Activated effector memory CD4-positive, alpha-beta T cell treated with Interleukin-2 at 50 U/mL for 16 hours (primary cell): ENCODE measurements around the gene PRKAR1B.

ENCODE experiments used
- DNase-seq: peaks from one replicate; pipeline ENCODE4 v3.0.0-alpha.2; 2020

PRKAR1B gene

GRCh38 chr7:716636-717035, 10.4 kb downstream of the PRKAR1B start:
- no peak for DNase-seq

- DNase-seq: no peak
Measured at GRCh38 chr7:716222-716621, 10.9 kb downstream of the PRKAR1B start.

GRCh38 chr7:714251-714671, 12.8 kb downstream of the PRKAR1B start:
- no peak for DNase-seq

- no peak for DNase-seq
Measured at GRCh38 chr7:713488-714230, 13.4 kb downstream of the PRKAR1B start.

- DNase-seq: no peak
Measured at GRCh38 chr7:713139-713457, 14.0 kb downstream of the PRKAR1B start.

GRCh38 chr7:712381-713138, 14.5 kb downstream of the PRKAR1B start:
- no peak for DNase-seq

- no peak for DNase-seq
Measured at GRCh38 chr7:711922-712380, 15.1 kb downstream of the PRKAR1B start.

GRCh38 chr7:711093-711921, 15.8 kb downstream of the PRKAR1B start:
- DNase-seq: no peak

- DNase-seq: no peak
Measured at GRCh38 chr7:710161-710560, 16.9 kb downstream of the PRKAR1B start.

- no peak for DNase-seq
Measured at GRCh38 chr7:707296-708000, 19.6 kb downstream of the PRKAR1B start.

GRCh38 chr7:706721-707120, 20.4 kb downstream of the PRKAR1B start:
- DNase-seq: no peak

GRCh38 chr7:703049-703448, 24.0 kb downstream of the PRKAR1B start:
- no peak for DNase-seq

- DNase-seq: no peak
Measured at GRCh38 chr7:701086-701671, 25.9 kb downstream of the PRKAR1B start.

GRCh38 chr7:699476-700170, 27.5 kb downstream of the PRKAR1B start:
- DNase-seq: no peak

- DNase-seq: no peak
Measured at GRCh38 chr7:698515-699475, 28.3 kb downstream of the PRKAR1B start.

- DNase-seq: no peak
Measured at GRCh38 chr7:696812-697551, 30.1 kb downstream of the PRKAR1B start.

- no peak for DNase-seq
Measured at GRCh38 chr7:696426-696811, 30.7 kb downstream of the PRKAR1B start.

- no peak for DNase-seq
Measured at GRCh38 chr7:693280-693679, 33.8 kb downstream of the PRKAR1B start.

GRCh38 chr7:691361-692045, 35.6 kb downstream of the PRKAR1B start:
- no peak for DNase-seq
